Myocyte (in vitro differentiated cells): ENCODE measurements around the gene CAP2. TPM values are rescaled to one million over a fixed set of nuclear protein-coding genes. Genes with fewer than 3 reads are reported as not detected.
"Not testable (repeated sequence)": the region's sequence is repeated elsewhere in the genome, so short reads cannot be mapped to it uniquely, and the experiment has no call there.

Source experiments
- DNase-seq: peaks from one replicate; pipeline ENCODE4 v3.0.0-alpha.2; 2012; ENCODE audit warnings: low read depth
- total RNA-seq: library from RNA; depleted of rRNA; stranded (reverse); fragments of >200 nt; gene quantifications from 2 replicates; pipeline ENCODE4 v1.2.3, GENCODE V29; 2014

CAP2 gene
- total RNA-seq, 1 donor from 2014 or later: 262 TPM

DNA sequence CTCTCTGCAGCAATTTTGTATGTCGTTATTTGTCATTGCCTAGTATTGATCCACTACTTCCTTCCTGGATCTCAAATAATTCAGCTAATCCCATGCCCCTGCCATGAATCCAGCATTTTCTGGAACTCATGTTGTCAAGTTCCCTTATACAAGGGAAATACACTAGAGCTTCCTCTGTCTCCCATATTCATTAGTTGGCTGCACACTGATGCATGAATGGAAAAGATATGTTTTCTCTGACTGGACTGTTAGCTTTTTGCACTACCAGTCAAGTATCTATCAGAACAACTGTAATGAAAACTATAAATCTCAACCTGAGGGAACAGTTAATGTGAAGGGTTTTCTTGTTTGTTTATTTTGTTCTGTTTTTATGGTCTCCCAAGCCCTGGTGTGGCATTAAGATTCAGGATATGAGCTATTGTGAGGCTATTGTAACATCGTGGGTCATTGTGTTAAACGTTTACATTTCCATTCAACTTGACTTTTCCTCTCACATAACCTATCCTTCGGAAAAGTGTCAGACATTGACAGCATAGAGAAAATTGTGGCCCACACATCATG, 104.2 kb downstream of the CAP2 start:
- no peak for DNase-seq

DNA sequence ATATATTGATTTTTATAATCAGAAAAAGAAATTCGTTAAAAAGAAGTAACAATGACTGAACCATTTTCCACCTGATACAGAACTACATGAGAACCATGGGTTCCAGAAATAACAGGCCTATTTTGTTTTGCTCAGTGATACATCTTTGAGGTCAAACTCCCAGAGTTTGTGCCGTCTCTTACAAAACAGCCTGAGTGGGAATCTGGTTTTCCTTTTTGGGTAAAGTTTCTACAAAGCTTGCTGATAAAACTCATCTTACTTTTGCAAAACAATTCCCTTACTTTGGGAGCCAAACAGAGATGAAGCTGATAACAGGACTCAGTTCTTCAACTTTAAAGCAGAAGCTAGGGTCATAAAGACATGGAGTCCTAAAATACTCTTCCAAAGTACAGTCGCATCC, 108.0 kb downstream of the CAP2 start:
- no peak for DNase-seq

DNA sequence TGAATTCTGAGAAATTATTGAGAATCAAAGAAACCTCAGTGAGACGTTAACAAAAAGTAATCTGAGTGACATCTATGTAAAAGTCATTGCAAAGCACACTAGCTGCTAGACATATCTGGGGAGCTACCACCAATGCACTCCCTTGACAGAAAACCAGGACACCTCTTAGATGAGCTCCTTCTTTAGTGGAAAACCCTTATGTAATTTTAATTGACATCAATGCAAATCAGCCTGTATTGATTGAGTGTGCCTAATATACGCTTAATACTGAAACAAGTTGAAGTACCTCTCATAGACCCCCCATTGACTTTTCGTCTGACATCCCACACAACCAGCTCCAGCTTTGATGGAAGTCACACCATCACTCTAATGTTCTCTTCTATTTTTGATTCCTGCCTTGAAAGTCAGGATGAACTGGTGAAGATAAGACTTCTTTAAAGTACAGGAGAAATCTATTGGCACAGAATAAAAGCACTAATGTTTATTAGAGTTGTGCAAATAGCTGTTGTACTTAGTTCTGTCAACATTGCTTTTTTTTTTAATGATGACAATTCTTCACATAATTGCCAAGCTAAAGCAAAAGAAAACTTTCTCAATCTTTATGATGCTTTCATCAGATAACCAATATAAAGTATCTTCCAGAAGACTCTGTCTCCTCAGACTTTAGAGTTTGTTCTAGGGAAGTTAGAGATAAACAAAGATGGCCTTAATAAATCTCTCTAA, 108.7 kb downstream of the CAP2 start:
- no peak for DNase-seq

DNA sequence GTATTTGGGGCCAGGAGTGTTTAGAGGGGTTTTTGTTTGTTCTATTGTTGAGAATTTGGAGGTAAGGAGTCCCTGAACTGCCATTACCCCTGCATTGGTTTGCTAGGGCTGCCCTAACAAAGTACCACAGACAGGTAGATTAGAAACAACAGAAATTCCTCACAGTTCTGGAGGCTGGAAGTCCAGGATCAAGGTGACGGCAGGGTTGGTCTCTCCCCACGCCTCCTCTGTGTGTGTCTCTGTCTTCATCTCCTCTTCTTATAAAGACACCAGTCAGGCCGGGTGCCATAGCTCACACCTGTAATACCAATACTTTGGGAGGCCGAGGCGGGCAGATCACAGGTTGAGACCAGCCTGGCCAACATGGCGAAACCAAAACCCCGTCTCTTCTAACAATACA, 109.7 kb downstream of the CAP2 start:
- no peak for DNase-seq

DNA sequence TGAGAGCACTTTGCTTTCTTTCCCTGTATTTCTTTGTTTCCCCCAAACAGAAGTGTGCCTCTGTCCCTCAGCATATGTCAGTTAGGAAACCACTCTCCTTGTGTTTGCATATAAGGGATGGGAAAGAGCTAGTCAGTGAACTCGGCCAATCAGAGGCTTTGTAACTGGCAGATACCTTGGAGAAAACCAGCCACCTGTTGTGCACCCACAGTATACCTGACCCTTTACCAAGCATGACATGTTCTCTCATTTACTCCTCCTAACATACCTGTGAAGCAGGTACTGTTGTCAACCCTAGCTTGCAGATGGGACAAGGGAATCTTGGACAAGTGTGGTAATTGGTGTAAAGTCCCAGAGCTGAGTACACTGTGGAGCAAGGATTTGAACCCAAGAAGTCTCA, 110.6 kb downstream of the CAP2 start:
- DNase-seq: no peak

DNA sequence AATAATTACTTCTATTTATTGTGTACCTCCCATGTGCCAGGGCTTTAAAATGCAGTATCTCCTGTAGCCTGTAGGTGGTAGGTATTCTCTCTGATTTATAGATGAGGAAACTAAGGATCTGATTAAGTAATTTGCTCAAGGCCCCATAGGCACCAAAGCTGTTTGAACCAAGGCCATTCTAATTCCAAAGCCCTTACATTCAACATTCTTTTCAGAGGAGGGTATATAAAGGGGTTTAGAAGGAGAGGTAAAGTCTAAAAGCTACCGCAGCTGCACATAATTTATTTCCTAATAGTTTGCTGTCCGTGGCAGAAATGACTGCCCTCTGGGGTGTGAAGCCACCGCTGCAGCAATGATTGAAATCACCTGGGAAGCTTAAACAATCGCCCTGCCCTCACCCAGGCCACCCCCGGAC, 111.7 kb downstream of the CAP2 start:
- no peak for DNase-seq

DNA sequence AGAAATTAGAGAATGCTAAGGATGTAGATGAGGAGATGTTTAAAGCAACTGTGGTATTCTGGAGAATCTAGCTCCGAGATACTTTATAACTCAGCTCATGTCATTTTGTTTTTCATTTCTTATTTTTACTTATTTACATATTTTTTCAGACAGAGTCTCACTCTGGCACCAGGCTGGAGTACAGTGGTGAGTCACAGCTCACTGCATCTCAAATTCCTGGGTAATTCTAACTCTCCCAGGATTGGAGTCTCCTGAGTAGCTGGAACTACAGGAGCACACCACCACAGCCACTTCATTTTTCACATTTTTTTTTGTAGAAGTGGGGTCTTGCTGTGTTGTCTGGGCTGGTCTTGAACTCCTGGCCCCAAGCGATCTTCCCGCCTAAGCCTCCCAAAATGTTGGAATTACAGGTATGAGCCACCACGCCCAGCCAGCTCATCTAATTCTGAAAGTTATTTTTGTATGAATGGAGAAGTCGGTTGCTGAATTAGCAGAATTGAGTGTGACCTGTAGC, 112.4 kb downstream of the CAP2 start:
- peak; percentile 59 for DNase-seq

DNA sequence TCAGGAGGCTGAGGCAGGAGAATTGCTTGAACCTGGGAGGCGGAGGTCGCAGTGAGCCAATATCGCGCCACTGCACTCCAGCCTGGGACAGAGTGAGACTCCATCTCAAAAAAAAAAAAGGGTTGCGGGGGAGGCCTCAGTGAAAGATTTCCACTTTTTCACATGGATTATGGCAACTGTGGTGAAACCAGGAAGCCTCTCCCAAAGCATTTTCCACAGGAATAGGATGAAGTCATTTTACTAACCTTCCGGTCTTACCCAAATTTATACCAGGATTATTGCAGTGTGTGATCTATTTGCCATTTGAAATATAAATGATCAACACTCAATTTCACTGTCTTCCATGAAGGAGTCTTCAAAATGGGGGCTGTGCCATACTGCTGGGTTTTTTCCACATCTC, 113.1 kb downstream of the CAP2 start:
- DNase-seq: no peak

DNA sequence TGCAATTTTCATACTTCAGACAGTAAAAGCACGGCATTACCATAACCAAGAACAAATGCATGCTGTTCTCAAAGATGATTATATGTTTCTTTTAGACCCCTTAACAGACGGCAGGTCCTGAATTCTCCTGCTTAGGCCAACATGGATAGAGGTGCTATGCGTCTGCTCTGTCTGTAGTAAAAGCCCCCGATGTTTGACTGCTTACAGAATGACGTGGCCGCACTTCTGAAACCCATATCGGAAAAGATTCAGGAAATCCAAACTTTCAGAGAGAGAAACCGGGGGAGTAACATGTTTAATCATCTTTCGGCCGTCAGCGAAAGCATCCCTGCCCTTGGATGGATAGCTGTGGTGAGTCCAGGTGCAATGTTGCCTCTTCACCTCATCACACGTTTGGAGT, 113.6 kb downstream of the CAP2 start:
- DNase-seq: no peak

DNA sequence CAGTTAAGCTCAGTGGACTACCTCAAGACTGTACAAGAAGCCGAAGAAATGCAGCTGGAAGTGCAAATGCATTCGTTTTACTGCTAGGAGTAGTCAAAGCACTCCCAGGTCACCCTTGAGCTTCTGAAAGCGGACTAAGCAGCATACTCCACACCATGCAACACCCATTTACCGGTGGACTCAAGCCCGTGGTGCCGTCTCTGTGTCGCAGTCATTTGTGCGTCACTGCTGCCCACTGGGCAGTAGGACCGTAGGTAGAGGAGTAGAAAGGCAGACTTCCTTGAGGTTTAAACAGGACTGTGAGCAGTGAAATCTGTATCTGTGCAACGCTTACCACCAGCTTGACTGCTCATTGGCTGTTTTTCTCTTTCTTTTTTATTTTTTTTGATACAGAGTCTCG, 117.7 kb downstream of the CAP2 start:
- DNase-seq: no peak

DNA sequence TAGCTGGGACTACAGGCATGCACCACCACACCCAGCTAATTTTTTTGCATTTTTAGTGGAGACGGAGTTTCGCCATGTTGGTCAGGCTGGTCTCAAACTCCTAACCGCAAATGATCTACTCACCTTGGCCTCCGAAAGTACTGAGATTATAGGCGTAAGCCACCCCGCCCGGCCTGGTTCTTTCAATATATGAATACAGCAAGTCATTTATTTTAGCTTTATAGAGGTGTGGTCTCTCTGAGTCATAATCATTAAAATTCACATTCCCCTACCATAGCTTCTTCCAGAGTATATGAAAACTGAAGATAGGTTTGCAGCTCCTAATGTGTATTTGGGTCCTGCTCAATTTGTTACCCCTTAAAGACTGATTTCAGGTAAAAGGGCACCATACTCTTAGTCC, 118.2 kb downstream of the CAP2 start:
- DNase-seq: no peak

DNA sequence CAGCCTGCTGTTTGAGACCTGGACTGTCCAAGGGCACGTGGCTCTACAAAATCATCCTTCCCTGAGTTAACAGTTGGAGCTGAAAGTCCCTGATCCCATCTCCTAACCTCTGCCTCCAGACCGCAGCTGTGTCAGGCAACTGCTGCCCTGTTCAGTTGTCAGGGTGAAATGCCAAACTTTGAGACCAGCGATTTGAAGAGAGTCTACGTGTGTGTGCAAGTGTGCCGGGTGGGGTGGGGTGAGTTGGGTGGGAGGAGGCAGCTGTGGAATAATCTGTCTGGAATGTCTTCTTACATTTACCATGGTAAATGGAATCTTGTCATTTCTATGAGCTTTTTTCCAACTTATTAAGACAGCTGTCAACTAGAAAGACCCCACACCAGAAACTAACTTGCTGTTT, 125.7 kb downstream of the CAP2 start:
- peak; percentile 94 for DNase-seq

DNA sequence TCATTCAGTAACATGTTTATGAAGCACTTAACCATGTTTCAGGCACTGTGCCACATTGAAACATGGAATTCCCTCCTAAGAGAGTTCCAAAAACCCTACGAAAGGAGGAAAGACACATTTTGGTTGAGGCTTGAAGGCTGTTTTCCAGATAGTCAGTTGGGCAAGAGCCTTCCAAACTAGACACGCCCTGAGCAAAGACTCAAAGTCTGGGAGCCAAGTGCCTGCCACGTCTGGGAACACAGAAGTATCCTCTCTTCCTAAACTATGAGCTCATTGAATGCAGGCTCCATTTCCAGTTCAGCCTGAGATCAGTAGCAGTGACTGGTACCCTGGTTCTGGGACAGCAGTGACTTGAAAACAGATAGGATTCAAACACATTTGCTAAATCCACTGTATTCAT, 132.2 kb downstream of the CAP2 start:
- DNase-seq: peak; percentile 55

DNA sequence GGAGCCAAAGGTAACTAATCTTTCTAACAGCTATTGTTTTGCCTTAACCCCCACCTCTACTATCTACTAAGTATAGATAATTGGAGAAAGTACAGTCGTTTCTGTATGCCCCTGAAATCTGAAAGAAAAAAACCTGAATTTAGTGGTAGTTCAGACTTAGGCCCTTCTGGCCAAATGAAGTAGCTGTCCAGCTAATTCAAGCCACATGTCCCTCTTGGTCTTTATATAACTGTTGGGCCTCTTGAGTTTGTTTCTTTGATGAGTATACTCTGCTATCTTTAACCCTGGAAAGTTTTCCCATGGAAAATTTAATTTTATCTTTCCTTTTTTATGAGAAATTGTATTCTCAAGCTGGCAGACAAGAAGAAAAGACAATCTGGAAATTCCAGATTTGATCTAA, 133.7 kb downstream of the CAP2 start:
- DNase-seq: peak; percentile 44

DNA sequence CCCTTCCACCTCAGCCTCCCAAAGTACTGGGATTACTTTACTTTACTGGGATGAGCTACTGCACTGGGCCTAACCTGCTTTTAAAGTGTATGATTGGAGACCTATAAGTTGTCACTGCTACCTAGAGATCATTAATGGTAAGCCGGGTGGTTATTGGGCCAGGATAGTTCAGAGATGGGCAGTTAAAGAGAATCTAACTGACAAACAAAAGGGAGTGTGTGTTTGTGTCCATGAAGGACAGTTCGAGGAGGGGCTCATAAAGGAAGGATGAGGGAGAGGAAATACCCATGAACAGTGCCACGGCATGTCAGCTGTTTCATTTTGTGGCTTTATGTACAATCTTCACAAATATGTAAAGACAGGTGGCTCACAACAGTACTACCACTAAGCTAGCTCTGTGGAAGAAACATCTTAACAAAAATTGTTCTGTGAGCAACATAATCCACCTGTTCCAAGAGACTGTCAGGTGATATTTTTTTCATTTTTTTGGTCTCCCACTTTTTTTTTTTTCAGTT, 137.0 kb downstream of the CAP2 start:
- peak; percentile 91 for DNase-seq

DNA sequence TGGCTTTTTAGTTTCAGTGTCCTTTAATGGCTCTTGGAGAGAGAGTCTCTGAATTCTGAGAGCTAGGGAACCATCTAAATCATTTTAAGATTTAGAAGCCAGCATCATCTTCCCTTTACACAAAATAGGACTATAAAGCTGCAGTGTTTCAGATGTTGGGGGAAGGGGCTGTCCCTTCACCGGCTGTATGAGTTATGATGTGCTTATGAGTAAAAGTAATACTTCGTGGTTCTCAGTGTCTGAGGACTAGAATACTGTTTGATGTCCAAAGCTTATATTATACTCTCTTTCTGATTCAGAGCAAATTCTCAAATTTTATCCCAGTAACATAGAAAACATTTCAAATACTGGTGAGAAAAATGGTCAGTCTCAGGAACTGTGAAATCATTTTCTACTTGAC, 143.2 kb downstream of the CAP2 start:
- DNase-seq: no peak

DNA sequence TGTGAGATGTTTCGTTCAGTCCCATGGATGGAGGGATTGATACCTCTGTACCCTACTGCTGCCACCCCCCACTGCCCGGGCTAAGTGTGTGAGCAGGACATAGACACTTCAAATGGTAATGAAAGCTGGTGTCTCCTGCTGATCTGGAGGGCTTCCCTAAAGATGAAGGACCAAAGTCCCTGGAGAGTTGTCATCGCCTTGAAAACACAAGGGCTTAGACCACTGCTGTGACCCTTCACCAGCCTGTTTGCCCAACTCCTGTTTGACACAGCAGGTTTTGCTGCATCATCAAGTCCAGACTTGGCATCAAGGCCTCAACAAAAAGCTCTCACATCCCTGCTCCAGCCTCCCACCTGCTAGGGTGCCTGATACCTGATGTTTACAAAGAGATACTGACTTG, 148.8 kb downstream of the CAP2 start:
- DNase-seq: no peak

DNA sequence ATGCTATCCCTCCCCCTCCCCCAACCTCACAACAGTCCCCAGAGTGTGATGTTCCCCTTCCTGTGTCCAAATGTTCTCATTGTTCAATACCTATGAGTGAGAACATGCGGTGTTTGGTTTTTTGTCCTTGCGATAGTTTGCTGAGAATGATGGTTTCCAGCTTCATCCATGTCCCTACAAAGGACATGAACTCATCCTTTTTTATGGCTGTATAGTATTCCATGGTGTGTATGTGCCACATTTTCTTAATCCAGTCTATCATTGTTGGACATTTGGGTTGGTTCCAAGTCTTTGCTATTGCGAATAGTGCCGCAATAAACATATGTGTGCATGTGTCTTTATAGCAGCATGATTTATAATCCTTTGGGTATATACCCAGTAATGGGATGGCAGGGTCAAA, 152.3 kb downstream of the CAP2 start:
- not testable (repeated sequence) for DNase-seq

DNA sequence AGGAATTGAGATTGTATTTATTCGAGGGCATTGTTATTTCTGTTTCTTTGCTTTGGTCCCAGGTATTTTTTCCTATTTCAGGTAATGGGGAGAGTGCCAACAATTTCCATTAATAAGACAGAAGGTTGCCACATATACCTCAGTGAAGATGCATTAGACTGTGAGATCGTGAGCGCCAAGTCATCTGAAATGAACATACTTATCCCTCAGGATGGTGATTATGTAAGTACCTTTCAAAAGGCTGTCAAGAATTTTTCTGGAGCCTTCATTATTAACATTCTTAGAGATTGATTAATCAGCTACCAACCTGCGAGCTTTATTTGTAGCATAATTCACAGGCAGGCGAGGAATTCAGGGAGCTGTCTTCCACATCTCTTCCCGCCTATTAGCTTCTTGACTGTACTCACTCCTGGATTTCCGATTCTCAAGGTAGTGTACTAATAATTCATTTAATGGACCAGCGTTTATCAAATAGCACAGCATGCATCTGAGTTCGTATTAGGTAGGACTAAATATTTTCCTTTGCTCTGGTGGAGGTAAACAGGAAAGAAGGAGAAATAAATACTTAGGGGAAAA, 158.1 kb downstream of the CAP2 start:
- no peak for DNase-seq

DNA sequence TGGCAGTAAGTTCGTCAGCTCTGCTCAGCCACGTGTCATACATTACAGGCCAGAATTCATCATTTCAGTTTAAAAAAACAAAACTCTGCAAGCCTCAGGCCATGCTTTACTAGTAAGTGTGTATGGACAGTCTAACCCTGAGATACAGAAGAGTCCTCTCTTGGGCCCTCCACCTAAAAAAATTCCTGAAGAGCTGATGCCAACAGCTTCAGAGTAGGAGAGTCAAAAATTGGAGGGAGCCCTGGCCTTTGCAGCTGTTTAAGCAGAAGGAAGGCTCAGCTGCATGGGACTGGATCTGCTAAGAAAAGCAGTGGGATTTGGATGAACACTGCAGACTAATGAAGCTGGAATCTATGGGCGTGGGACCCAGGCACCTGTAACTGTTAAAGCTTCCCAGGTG, 159.5 kb downstream of the CAP2 start:
- DNase-seq: peak; percentile 34

DNA sequence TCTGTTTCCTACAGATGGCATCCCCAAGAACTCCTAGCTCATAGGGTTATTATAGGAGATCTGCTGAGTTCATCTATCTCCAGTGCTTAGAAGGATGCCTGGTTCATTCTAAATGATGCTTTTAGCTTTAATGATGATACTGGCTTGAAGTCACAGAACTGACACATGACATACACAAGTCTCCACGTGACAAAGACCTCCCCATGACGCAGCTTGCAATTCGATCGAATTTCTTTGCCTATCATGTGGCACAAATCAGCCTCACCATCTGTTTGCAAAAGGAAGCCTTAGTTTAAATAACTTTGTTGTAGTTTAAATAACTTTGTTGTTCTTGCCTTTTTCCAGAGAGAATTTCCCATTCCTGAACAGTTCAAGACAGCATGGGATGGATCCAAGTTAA, 162.6 kb downstream of the CAP2 start:
- no peak for DNase-seq

DNA sequence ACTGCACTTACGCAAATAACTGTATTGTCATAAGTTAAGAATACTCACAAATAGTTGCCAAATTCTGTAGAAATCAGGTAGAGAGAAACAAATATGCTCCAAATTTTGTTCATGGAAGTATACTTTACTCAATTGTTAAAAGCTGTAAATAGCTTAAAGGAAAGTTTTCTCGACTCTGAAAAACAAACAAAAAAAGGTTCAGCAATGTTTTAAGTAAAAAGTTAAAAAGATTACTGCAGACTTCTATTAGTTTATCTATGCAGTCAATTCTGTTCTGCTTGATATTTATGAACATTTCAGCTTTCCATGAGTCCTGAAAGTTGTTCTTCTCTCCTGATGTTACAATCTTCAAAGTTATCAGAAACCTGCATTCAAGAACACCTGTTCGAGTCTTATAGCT, 169.2 kb downstream of the CAP2 start:
- no peak for DNase-seq

DNA sequence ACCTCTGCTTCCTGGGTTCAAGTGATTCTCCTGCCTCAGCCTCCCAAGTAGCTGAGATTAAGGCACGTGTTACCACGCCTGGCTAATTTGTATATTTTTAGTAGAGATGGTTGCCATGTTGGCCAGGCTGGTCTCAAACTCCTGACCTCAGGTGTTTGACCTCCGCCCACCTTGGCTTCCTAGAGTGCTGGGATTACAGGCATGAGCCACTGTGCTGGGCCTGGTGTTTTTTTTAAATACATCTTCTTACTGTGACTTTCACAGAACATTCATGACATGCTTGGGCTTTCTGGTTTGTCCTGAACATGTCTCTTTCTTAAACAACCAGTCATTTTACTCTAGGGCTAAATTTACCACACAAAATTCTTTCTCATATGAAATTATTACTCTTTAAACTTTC, 172.0 kb downstream of the CAP2 start:
- DNase-seq: no peak
